Measurements from ENCODE around the gene FLOT1. TPM values are rescaled to one million over a fixed set of nuclear protein-coding genes. Genes with fewer than 3 reads are reported as not detected.

FLOT1 gene
- total and polyA plus RNA-seq, 9 of the 15 experiments (the other 6 are each of a cell fraction or from before 2014, with no cell fraction given): 11.7 to 149 (median 118) TPM

DNA sequence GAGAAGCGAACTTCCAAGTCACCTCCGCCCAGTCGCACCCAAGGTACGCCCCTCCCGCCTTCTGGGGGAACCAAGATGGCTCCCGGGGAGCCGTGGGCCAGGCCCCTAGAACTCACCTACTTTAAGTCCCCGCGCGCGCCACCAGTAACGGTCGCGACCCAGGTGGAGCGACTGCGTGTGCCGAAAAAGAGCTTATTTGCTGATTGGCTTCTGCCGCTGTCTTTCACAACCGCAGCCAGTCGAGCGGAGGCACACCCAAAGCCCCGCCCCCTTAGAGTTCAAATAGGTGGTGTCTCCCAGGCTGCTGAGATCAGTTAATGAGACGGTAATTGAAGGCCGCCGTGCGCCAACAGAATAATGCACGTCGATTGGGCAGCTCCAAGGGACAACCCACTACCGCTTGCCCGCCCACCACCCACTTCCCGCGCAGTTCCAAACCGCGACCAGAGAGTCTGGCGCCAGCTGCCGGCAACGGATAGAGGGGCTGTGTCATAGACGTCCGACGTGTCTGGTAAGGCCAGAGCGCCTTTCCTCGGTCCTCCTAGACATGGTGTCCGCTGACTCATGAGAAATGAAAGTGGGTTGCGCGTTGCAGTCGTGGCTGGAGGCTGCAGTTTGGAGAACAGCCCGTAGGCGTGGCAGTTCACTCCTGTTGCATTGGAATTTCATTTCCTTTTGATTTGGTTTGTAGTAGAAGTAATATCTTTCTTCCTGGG, 25.2 kb downstream of the FLOT1 start, which contains the start of gene MDC1 (continued):
- TF ChIP-seq, protein P1, sequence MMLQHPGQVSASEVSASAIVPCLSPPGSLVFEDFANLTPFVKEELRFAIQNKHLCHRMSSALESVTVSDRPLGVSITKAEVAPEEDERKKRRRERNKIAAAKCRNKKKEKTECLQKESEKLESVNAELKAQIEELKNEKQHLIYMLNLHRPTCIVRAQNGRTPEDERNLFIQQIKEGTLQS (IDR thresholded peaks at IDR 0.05): peak; percentile 87
- TF ChIP-seq, protein P1 (CRISPR knock-in tag; conservative IDR thresholded peaks at IDR 0.05): peak; percentile 92
- TF ChIP-seq ETV6 (IDR thresholded peaks at IDR 0.05; ENCODE audit: borderline replicate concordance in 1 of 2, low read depth in 2 of 2, low read length in 1 of 2) (no peak; a peak in 1 of 4 replicates), ETV6 (CRISPR knock-in tag; IDR thresholded peaks at IDR 0.05; ENCODE audit: borderline replicate concordance) (no peak), TBP (optimal IDR thresholded peaks at IDR 0.05; ENCODE audit: low read depth, low read length) (no peak), PURB (CRISPR knock-in tag; IDR thresholded peaks at IDR 0.05; ENCODE audit: low read depth) (no peak), C11orf30 (IDR thresholded peaks at IDR 0.05; ENCODE audit: low read depth) (peak; percentile 100), NR2C2 (CRISPR knock-in tag; IDR thresholded peaks at IDR 0.05) (peak; percentile 84), NR2C2 (tag; IDR thresholded peaks at IDR 0.05) (peak; percentile 97), ADNP (tag; IDR thresholded peaks at IDR 0.05) (no peak), BRCA1 (IDR thresholded peaks at IDR 0.05) (no peak), BRCA1 (CRISPR knock-in tag; IDR thresholded peaks at IDR 0.05) (no peak), MAFK (IDR thresholded peaks at IDR 0.05; ENCODE audit: low read length) (peak; percentile 98), CBFA2T3 (IDR thresholded peaks at IDR 0.05) (peak; percentile 61), HOXB6 (CRISPR knock-in tag; IDR thresholded peaks at IDR 0.05; ENCODE audit: borderline replicate concordance) (no peak), PHTF2 (CRISPR knock-in tag; IDR thresholded peaks at IDR 0.05) (0 out of 2 replicates have a peak, but pooled peaks have one; percentile 71), ZNF830 (CRISPR knock-in tag; IDR thresholded peaks at IDR 0.05) (peak; percentile 28; the same call in 1 of the 2 replicates)
- TF ChIP-seq, protein P2, sequence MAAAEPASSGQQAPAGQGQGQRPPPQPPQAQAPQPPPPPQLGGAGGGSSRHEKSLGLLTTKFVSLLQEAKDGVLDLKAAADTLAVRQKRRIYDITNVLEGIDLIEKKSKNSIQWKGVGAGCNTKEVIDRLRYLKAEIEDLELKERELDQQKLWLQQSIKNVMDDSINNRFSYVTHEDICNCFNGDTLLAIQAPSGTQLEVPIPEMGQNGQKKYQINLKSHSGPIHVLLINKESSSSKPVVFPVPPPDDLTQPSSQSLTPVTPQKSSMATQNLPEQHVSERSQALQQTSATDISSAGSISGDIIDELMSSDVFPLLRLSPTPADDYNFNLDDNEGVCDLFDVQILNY (CRISPR knock-in tag; IDR thresholded peaks at IDR 0.05): peak; percentile 83; the same call in 1 of the 2 replicates
- TF ChIP-seq, protein P3, sequence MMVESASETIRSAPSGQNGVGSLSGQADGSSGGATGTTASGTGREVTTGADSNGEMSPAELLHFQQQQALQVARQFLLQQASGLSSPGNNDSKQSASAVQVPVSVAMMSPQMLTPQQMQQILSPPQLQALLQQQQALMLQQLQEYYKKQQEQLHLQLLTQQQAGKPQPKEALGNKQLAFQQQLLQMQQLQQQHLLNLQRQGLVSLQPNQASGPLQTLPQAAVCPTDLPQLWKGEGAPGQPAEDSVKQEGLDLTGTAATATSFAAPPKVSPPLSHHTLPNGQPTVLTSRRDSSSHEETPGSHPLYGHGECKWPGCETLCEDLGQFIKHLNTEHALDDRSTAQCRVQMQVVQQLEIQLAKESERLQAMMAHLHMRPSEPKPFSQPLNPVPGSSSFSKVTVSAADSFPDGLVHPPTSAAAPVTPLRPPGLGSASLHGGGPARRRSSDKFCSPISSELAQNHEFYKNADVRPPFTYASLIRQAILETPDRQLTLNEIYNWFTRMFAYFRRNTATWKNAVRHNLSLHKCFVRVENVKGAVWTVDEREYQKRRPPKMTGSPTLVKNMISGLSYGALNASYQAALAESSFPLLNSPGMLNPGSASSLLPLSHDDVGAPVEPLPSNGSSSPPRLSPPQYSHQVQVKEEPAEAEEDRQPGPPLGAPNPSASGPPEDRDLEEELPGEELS (CRISPR knock-in tag; IDR thresholded peaks at IDR 0.05; ENCODE audit: borderline replicate concordance): no peak
- TF ChIP-seq, protein P4, sequence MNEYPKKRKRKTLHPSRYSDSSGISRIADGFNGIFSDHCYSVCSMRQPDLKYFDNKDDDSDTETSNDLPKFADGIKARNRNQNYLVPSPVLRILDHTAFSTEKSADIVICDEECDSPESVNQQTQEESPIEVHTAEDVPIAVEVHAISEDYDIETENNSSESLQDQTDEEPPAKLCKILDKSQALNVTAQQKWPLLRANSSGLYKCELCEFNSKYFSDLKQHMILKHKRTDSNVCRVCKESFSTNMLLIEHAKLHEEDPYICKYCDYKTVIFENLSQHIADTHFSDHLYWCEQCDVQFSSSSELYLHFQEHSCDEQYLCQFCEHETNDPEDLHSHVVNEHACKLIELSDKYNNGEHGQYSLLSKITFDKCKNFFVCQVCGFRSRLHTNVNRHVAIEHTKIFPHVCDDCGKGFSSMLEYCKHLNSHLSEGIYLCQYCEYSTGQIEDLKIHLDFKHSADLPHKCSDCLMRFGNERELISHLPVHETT (CRISPR knock-in tag; conservative IDR thresholded peaks at IDR 0.05 in 1 of 2, IDR thresholded peaks at IDR 0.05 in 1 of 2): peak in 1 of 2 experiments; percentile 95; a peak in 2 of 4 replicates
- TF ChIP-seq, protein P5, sequence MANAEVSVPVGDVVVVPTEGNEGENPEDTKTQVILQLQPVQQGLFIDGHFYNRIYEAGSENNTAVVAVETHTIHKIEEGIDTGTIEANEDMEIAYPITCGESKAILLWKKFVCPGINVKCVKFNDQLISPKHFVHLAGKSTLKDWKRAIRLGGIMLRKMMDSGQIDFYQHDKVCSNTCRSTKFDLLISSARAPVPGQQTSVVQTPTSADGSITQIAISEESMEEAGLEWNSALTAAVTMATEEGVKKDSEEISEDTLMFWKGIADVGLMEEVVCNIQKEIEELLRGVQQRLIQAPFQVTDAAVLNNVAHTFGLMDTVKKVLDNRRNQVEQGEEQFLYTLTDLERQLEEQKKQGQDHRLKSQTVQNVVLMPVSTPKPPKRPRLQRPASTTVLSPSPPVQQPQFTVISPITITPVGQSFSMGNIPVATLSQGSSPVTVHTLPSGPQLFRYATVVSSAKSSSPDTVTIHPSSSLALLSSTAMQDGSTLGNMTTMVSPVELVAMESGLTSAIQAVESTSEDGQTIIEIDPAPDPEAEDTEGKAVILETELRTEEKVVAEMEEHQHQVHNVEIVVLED (CRISPR knock-in tag; IDR thresholded peaks at IDR 0.05): peak; percentile 89
